HG02610 (cell line): ENCODE results near the gene TLR10.
"Not testable (repeated sequence)": the region's sequence is repeated elsewhere in the genome, so short reads cannot be mapped to it uniquely, and the experiment has no call there.

Experiments used
- ATAC-seq: cut with Tn5 transposase; IDR thresholded peaks from one replicate; pipeline ENCODE4 v1.9.1; 2021; ENCODE audit warnings: mild to moderate bottlenecking, moderate library complexity; ENCODE audit not compliant: unreplicated experiment

The TLR10 gene

DNA sequence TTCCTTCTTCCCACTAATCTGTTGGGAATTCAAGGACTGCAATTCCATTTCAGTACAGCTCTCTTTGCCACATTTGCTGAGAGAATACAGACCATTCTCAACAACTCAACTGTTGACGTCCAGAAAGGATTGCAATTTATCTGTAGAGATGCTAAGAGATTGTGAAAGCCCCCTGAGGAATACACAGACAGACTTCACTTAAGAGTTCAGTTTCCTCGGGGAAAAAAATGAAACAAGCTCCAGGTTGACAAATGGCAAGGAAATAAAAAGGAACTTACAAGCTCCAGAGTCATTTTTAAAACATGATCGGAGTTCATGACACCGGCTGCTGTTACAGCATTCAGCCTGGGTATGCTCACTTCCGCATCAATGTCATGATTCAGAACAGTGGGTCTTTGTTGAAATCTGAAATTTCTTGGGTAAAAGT lies 13.8 kb downstream of the TLR10 start:
- ATAC-seq, result no peak

DNA sequence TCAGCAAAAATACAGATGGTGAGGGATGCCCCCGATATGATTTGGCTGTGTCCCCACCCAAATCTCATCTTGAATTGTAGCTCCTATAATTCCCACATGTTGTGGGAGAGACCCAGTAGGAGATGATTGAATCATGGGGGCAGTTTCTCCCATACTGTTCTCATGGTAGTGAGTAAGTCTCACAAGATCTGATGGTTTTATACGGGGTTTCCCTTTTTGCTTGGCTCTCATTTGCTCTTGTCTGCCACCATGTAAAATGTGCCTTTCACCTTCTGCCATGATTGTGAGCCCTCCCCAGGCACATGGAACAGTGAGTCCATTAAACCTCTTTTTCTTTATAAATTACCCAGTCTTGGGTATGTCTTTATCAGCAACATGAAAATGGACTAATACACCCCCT lies 15.8 kb downstream of the TLR10 start:
- not testable (repeated sequence) for ATAC-seq

DNA sequence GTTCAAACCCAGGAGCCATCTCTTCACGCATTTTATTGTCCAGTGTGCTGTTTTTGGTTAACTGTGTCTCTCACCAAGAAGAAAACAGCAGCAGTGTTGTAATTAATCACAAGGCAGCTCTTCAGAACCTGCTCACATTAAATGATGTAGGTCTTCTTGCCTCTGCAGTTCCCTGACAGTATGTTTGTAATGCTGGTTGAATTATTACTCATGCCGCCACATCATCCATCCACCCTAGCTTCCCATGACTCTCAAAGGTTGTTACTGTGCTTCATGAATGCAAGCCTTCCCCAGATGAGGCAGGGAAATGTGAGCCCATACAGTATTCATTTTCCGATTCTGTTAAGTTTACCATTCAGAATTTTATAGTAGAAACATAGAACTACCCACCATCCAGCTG lies 17.4 kb downstream of the TLR10 start:
- ATAC-seq, result no peak

DNA sequence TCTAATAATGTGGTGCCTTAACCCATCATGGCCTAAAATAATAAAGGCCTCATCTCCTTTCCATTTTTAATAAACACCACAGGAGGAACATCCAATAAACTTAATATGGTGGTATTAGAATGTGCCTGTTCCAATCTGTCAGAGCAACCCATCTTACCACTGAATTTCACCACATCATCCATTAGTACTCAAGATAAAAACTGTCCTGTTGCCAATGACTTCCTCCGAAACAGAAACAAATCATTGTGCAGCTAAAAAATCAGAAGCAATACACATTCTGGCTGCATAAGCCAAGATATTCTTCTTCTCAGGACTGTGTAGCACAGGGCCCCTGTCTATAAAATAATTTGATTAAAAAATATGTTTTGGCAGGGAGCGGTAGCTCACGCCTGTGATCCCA lies 18.5 kb downstream of the TLR10 start:
- ATAC-seq, result no peak

DNA sequence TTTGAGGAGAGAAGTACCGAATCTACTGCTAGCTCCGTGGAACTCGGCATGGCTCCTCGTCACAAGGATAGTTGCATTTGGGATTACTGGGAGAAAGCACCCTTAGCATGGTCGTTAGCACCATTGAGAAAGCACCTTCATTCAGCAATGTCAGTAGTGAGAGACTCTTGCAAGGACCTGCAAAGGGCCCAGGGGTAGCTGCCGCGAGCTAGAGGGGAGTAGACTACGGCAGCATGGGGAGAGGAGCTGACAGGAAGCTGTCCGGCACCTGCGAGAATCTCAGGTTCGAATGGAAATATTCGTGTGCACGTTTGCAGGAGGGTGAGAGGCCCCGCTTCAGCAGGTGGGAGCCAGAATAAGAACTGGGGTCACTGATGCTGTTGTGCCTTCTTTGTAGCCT lies 20.2 kb downstream of the TLR10 start:
- ATAC-seq, result no peak

DNA sequence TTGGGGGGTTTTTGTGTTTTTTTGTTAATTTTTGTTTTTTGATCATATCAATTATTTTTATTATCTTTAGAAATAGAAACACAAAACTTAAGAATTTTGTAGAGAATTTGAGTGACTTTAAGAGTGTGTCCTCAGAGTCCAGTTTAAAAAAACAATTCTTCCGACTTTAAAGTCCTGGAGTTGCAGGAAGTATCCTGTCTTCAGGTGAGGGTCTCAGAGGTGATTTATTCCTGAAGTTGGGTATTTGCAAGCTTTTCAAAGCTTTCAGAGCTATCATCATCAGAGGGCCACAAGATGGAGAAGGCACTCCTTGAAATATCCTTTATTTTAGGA lies 23.0 kb downstream of the TLR10 start:
- no peak for ATAC-seq

DNA sequence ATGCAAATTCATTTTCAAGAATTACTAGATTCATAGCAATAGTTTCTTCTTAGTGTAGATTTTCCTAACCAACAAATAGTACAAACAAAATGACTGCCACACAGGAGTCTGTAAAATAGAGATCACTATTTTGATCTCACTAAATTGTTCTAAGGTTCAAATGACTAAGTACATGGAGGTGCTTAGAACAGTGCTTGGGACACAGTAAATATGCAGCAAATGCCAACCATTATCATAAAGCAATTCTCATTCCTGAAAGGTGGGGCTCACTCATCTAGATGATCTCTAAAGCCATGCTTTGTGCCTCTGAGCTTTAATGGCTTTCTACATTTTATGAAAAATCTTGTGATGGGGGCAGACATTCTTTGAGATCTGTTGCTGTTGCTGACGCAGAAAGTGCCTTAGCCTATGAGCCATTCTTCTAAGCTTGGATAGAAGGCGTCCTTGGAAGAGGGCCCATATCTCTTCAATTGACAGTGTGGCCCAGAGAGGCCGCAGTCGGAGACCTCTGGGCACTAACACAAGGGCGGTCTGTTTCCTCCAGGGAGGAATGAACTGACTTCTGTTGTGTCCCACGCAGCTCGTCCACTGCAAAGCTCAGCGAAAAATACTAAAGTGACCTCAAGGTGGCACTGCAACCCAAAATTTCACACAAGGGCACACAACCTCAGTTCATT lies 23.5 kb downstream of the TLR10 start:
- no peak for ATAC-seq

DNA sequence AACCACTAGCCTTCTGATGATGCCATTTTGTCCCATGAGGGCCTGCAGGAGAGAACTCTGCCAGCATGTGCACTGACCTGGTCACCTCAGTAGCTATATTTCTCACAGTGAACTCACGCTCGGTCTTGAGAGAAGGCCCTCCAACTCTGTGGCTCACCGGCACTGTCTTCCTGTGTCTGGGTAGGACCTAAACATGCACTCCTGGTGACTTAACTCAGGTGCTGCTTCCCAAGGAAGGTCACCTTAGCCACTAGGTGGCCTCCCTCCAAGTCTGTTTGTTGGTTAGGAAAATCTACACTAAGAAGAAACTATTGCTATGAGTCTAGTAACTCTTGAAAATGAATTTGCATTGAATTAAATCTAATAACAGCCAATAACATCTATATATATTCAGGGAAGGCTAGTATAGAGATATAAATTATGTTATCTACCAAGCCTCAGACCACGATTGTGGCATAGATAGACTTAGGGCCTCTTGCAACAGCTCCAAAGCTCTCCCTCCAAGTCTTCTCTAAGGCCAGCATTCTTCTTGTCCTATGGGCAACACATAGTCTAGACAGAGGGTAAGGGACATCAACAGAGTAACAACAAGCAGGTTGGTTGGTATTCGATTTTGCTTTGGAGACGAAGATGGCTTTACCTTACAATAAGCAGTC lies 24.7 kb downstream of the TLR10 start:
- ATAC-seq, result no peak

DNA sequence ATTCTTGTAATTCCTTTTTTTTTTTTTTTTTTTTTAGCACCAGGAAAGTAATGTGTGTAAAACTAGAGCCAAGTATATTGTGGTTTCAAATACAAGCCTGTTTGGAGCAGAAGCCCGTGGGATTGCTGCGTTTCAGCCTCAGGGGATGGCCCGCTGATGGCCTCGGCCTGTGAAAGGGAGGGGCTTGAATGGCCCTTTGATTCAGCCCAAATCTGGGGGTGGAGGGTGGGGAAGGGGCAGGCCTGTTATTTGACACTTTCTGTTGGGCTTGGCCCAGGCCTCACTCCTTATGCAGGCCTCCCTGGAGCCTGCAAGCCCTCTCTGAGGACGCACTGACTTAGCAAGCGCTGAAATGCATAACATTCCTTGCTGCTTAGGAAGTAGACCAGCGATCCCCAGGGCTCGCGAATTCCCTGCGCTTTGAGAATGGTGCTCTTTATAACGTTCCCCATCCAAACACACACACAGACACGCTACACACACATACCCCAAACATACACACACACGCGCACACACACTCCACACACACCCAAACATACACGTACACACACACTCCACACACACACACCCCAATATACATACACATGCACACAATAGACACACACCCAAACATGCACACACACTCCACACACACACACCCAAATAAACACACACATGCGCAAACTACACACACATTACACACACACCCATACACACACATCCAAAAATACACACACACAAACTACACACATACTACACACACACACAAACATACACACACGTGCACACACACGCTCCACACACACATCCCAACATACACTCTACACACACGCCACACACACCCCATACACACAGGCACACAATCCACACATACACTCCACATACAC lies 29.6 kb downstream of the TLR10 start:
- no peak for ATAC-seq

DNA sequence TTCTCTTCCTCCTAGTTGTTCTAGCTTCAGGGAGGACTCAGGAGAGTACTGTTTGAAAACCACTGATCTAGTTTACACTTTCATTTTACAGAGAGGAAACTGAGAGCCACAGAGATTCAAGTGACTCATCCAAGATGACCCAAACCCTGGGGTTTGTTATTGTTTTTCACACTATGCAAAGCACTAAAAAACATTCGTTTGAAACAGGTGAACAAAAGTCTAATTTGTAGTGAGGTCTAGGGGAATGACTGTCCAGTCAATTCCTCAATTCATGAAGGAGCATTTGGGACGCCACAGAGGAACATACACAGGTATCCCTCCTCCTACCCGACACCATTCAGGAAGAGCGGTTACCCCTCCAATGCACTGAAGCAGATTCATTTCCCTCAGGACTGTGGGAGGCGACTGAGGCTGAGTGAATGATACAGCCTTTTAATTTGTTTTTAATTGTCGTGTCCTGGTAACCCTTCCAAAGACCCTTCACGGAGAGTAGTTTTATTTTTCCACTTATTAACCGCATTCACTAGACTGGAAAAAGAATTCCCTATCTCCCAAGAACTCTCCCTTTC lies 30.3 kb downstream of the TLR10 start:
- ATAC-seq, result peak; percentile 97

DNA sequence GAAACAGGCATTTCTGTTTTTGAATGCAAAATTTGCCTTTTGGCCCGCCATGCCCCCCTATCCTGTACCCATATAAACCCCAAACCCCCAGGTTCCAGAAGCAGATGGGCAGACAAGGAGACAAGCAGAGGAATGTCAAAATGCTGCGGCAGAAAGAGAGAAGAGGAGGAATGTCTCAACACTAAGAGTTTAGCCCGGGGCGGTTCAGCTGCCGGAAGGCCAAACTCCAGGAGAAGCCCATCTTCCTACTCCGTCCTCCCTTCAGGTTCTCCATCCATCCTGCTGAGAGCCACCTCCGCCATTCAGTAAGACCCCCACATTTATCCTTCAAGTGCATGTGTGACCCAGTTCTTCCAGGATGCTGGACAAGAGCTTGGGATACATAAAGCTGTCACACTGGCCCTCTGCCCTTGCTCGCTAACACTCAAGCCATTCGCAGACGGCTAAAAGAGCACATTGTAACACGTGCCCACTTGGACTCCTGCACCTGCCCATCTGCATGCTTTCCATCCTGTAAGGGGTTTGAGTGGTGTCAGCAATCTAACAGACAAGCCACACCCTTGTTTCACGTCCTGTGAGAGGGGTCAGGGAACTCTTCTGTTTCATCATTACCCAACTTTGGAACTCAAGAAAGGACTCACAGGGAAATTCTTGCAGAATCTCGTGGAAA lies 31.3 kb downstream of the TLR10 start:
- no peak for ATAC-seq

DNA sequence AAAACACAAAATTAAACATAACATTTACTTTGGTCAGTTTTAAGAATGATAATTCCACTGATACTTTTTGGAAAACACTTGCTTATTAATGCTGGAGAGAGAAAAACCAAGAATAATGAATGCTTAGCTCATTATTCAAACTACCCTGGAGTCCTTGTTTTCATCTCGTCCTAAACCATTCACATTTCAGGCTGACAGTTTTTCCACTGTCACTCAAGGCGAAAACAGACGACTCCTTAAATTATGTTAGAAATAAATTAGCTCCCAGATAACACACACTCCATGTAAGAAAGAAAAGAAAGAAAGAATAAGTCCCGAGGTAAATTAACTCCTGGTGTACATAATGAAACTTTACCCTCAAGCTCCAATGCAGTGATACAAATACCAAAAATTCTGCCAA lies 33.5 kb downstream of the TLR10 start:
- ATAC-seq, result no peak

DNA sequence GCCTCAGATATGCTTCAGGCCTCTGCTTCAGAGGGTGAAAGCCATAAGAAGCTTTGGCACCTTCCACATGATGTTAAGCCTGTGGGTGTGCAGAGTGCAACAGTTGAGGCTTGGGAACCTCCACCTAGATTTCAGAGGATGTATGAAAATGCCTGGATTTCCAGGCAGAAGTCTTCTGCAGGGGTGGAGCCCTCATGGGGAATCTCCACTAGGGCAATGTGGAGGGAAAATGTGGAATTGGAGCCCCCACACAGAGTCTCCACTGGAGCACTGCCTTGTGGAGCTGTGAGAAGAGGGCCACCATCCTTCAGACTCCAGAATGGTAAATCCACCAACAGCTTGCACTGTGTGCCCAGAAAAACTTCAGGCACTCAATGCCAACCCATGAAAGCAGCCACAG lies 35.2 kb downstream of the TLR10 start:
- no peak for ATAC-seq

DNA sequence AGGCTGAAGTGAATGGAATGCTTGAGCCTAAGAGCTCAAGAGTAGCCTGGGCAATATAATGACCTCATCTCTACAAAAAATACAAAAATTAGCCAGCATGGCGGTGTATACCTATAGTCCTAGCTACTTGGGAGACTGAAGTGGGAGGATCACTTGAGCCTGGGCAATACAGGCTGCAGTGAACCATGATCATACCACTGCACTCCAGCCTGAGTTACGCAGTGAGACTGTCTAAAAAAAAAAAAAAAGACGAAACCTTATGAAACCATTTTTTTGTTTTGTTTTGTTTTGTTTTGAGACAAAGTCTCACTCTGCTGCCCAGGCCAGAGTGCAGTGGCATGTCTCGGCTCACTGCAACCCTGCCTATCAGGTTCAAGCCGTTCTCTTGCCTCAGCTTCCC lies 36.9 kb downstream of the TLR10 start:
- no peak for ATAC-seq

DNA sequence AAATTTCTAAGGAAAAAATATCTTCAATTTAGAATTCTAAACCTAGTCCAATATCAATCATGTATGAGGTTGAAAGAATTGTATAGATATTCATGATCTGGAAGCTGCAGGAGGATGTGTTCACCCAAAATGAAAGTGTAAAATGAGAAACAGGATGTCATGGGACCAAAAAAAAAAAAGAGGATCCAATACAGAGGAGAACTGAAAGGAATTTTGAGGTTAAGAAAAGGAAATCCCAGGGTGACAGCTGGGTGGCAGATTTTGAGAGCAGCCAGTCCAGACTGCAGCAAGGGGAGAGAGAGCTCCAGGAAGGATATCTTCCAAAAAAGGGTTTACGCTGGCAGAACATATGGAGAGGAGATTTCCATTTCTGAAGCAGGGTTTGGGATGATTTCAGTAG lies 38.9 kb downstream of the TLR10 start:
- ATAC-seq, result no peak

DNA sequence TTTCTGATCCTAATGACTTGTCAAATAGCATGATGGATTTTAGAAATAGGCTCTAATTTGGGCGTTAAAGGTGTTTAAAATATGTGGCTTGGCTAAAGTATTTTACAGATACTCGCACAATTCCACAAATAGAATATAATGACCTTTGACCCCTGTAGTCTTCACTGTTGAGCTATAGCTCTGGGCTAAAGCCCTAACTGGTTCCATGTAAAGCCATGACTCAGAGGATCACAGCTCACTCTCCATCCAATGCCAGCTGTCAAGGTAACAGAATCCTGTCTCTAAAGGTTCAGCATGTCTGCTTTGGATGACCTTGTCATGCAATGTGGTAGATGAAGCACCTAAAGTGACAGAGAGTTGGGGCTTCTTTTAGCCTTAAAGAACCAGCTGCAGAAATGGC lies 42.5 kb downstream of the TLR10 start:
- ATAC-seq, result no peak

DNA sequence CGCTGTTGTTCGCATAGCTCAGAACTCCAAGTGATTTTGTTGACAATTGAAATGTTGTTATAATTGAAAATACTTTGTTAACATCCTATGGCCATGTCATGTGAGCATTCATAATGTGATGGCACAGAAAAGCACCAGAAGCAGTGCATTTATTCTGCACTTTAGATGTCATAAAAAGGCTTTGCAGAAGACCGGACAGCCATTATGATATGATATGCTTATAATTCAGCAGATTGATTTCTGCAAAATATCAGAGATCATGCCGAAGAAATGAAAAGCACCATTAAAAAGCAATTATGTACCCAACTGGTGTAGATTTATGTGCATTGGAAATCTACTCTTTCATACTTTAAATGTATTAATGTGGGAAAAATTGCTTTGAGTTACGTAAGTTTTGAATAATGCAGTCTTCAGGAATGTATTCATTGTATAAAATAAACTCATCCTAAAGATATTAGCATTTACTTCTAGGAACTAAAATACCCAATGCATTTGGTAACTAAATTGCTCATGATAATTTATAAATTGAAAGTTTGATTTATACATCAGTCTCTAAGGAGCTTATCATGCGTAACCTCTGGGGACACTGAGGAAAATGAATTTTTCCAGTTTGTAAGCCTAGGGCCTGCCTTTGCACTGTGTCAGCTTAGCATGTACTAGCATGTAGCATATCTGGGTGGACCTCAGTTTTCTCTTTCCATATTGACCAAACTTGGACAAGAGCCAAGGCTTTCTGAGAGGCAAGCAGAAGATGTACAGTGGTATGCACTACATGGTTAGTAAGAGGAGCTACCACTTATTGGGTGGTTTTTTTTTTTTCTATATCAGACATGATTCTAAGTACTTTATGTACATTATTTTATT lies 43.6 kb downstream of the TLR10 start:
- ATAC-seq, result no peak

DNA sequence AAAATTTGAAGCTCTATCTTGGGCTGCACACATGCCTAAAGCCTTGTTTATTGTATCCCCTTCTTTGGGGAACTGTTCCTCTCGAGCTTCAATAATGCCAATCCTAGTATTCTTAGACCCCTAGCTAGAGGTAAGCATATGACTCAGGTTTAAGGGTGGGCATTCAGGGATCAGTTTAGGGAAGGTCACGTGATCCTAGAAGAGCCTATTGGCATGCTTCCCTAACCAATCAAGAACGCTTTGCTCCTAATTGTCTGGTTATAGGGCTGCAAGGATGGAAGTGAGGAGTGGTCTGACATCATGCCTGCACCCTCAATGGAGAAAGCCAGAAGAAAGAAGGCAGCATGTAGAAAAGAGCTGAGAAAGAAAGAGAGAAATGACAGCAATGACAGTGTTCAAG lies 46.9 kb downstream of the TLR10 start:
- ATAC-seq, result no peak

DNA sequence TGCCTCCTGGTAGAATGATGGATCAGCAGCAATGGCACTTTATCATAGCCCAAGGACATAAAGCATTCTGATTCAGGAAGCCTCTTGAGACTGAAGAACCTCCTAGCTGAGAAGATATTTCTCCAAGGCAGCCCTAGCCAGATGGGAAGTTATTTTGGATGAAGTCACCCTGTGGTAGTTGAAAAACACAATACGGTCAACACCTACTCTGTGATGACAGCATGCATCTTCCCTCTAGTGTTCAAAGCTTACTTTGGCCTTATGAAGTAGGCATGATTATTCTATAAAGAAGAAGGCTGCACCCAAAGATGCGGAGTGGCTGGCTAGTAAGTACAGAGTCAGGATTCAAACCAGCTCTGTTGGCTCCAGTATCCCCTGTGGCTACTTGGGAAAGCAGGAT lies 47.9 kb downstream of the TLR10 start:
- ATAC-seq, result no peak

DNA sequence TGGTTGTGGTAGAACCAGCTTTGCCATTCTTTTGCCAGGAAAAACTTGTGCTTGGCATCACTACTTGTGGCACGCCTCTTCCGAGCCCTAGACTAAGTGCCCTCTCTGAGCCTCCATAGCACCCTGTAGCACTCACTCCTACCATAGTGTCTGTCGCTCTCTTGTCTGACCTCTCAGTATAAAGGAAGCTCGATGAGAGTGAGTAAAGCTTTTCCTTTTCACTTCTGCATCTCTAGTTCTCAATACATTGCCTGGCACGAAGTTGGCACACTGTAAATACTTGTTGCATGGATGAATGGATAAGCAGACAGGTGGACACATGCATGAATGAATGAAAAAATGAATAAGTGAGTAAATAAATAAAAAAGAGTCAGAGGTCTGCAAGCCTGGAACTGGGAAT lies 48.3 kb downstream of the TLR10 start:
- no peak for ATAC-seq
